GM19351 (cell line): Measurements from ENCODE around the gene NKD2.
"Not testable (repeated sequence)": the region's sequence is repeated elsewhere in the genome, so short reads cannot be mapped to it uniquely, and the experiment has no call there.

Experiments used
- ATAC-seq: cut with Tn5 transposase; IDR thresholded peaks from one replicate; pipeline ENCODE4 v1.9.1; 2021; ENCODE audit warnings: mild to moderate bottlenecking, moderate library complexity; ENCODE audit not compliant: unreplicated experiment

Gene NKD2

GRCh38 chr5:1055896-1056610 lies 47.5 kb downstream of the NKD2 start:
- no peak for ATAC-seq

- no peak for ATAC-seq
Observed at GRCh38 chr5:1056611-1057484, 48.2 kb downstream of the NKD2 start.

GRCh38 chr5:1057485-1058082 lies 49.0 kb downstream of the NKD2 start:
- no peak for ATAC-seq

- no peak for ATAC-seq
Observed at GRCh38 chr5:1058083-1058945, 49.7 kb downstream of the NKD2 start.

- ATAC-seq = no peak
Observed at GRCh38 chr5:1058988-1059883, 50.6 kb downstream of the NKD2 start.

- ATAC-seq = no peak
Observed at GRCh38 chr5:1059884-1060263, 51.3 kb downstream of the NKD2 start.

GRCh38 chr5:1060535-1060981 lies 52.0 kb downstream of the NKD2 start:
- ATAC-seq = no peak

GRCh38 chr5:1061292-1061691 lies 52.7 kb downstream of the NKD2 start:
- ATAC-seq = not testable (repeated sequence)

GRCh38 chr5:1061916-1062315 lies 53.3 kb downstream of the NKD2 start:
- no peak for ATAC-seq

- ATAC-seq = no peak
Observed at GRCh38 chr5:1062761-1063568, 54.4 kb downstream of the NKD2 start.

- no peak for ATAC-seq
Observed at GRCh38 chr5:1063661-1064382, 55.2 kb downstream of the NKD2 start.

- ATAC-seq = no peak
Observed at GRCh38 chr5:1064383-1065142, 56.0 kb downstream of the NKD2 start.

- ATAC-seq = no peak
Observed at GRCh38 chr5:1065143-1065750, 56.6 kb downstream of the NKD2 start.

GRCh38 chr5:1065891-1066650 lies 57.5 kb downstream of the NKD2 start:
- ATAC-seq = no peak

- ATAC-seq = no peak
Observed at GRCh38 chr5:1066676-1067075, 58.1 kb downstream of the NKD2 start.
